IMR-90 (cell line): ENCODE results near the gene SP9. TPM values are rescaled to one million over a fixed set of nuclear protein-coding genes. Genes with fewer than 3 reads are reported as not detected.

ENCODE experiments used
- ATAC-seq: fragments of 200-7000 bp; cut with Tn5 transposase; 2 replicates; pipeline ENCODE4 v1.9.1; 2020; ENCODE audit warnings: low read depth, mild to moderate bottlenecking, moderate library complexity
- BruUV-seq: library from RNA; stranded (reverse); fragments of 400-500 nt; replicated peaks from 2 replicates; lab custom pipeline; 2021; lab: Mats Ljungman, UMichigan
- CTCF ChIA-PET: fragments of 300-600 bp; formaldehyde crosslinking; extraction: SDS; loops from one replicate; lab custom pipeline; 2021; ENCODE audit warnings: antibody characterized with exemption; lab: Yijun Ruan, JAX
- POLR2A ChIA-PET: fragments of 300-600 bp; sonication (Branson Sonifier 250); formaldehyde crosslinking; loops from one replicate; lab custom pipeline; 2022; ENCODE audit warnings: antibody characterized with exemption; ENCODE audit not compliant: unreplicated experiment; lab: Charles Lee
- DNase-seq: peaks from one replicate; pipeline ENCODE4 v3.0.0; 2013
- H2AFZ ChIP-seq: replicated peaks from 2 replicates; pipeline ENCODE3; 2013; ENCODE audit warnings: low read length, mild to moderate bottlenecking; ENCODE audit not compliant: poor library complexity
- H2AK5ac ChIP-seq: 2 replicates; pipeline ENCODE4 v1.6.1; 2013; ENCODE audit warnings: low read depth, low read length, inconsistent platforms
- H2AK9ac ChIP-seq: replicated peaks from 2 replicates; pipeline ENCODE3; 2013; ENCODE audit warnings: mild to moderate bottlenecking, low read depth, low read length, moderate library complexity; ENCODE audit not compliant: poor library complexity
- H2BK120ac ChIP-seq: 2 replicates; pipeline ENCODE4 v1.6.1; 2013; ENCODE audit warnings: low read depth, low read length, inconsistent platforms
- H2BK15ac ChIP-seq: 3 replicates; pipeline ENCODE4 v1.6.1; 2013; ENCODE audit warnings: low read depth, low read length, inconsistent platforms
- H2BK20ac ChIP-seq: 2 replicates; pipeline ENCODE4 v1.6.1; 2013; ENCODE audit warnings: low read depth, mild to moderate bottlenecking, inconsistent platforms, low read length, moderate library complexity
- H2BK5ac ChIP-seq: 2 replicates; pipeline ENCODE4 v1.6.1; 2013; ENCODE audit warnings: mild to moderate bottlenecking, low read depth, low read length, inconsistent platforms; ENCODE audit not compliant: poor library complexity, severe bottlenecking
- H3K14ac ChIP-seq: replicated peaks from 2 replicates; pipeline ENCODE4 v1.6.1; 2013; ENCODE audit warnings: low read depth, low read length, inconsistent platforms
- H3K18ac ChIP-seq: 2 replicates; pipeline ENCODE4 v1.6.1; 2013; ENCODE audit warnings: low read depth, low read length, control low read depth
- H3K23ac ChIP-seq: 2 replicates; pipeline ENCODE4 v1.6.1; 2013; ENCODE audit warnings: low read depth, low read length, inconsistent platforms
- H3K27ac ChIP-seq: 2 replicates; pipeline ENCODE4 v1.5.1; 2013; ENCODE audit warnings: mild to moderate bottlenecking, control low read depth, low read length; ENCODE audit not compliant: insufficient read depth
- H3K27me3 ChIP-seq: 2 replicates; pipeline ENCODE4 v1.6.1; 2013; ENCODE audit warnings: low read length; ENCODE audit not compliant: control insufficient read depth, insufficient read depth
- H3K36me3 ChIP-seq: 2 replicates; pipeline ENCODE4 v1.6.1; 2013; ENCODE audit warnings: low read length, mixed read lengths; ENCODE audit not compliant: control insufficient read depth, insufficient read depth
- H3K4ac ChIP-seq: 2 replicates; pipeline ENCODE4 v1.6.1; 2013; ENCODE audit warnings: low read depth, low read length, inconsistent platforms
- H3K4me1 ChIP-seq: 2 replicates; pipeline ENCODE4 v1.6.1; 2013; ENCODE audit warnings: low read length, mixed read lengths; ENCODE audit not compliant: control insufficient read depth, insufficient read depth
- H3K4me2 ChIP-seq: 2 replicates; pipeline ENCODE4 v1.6.1; 2013; ENCODE audit warnings: low read depth, mild to moderate bottlenecking, control low read depth, low read length, moderate library complexity
- H3K4me3 ChIP-seq: 2 replicates; pipeline ENCODE4 v1.5.1; 2013; ENCODE audit warnings: low read depth, mild to moderate bottlenecking, control low read depth, low read length, moderate library complexity; ENCODE audit not compliant: insufficient read depth
- H3K56ac ChIP-seq: 2 replicates; pipeline ENCODE4 v1.6.1; 2013; ENCODE audit warnings: low read length, inconsistent platforms; ENCODE audit not compliant: insufficient read depth; ENCODE audit errors: extremely low read depth
- H3K79me1 ChIP-seq, 2 experiments: 2 replicates each; pipeline ENCODE4 v1.6.1; 2013; ENCODE audit warnings: low read length in 2 of 2, inconsistent platforms in 1 of 2, low read depth in 1 of 2
- H3K9ac ChIP-seq: 2 replicates; pipeline ENCODE4 v1.6.1; 2013; ENCODE audit warnings: low read depth, low read length, control low read depth
- H3K9me1 ChIP-seq: 2 replicates; pipeline ENCODE4 v1.6.1; 2013; ENCODE audit warnings: low read length, inconsistent platforms; ENCODE audit not compliant: insufficient read depth
- H3K9me3 ChIP-seq: 2 replicates; pipeline ENCODE4 v1.6.1; 2013; ENCODE audit warnings: low read length; ENCODE audit not compliant: control insufficient read depth, insufficient read depth
- H4K20me1 ChIP-seq: 2 replicates; pipeline ENCODE4 v1.6.1; 2013; ENCODE audit warnings: low read length, inconsistent platforms; ENCODE audit not compliant: insufficient read depth
- H4K5ac ChIP-seq: 2 replicates; pipeline ENCODE4 v1.6.1; 2013; ENCODE audit warnings: mild to moderate bottlenecking, low read depth, low read length, control low read depth
- H4K8ac ChIP-seq, 2 experiments: 2 replicates each; pipeline ENCODE4 v1.6.1; 2013; ENCODE audit warnings: low read depth in 2 of 2, low read length in 2 of 2, control low read depth in 1 of 2, inconsistent platforms in 1 of 2
- H4K91ac ChIP-seq: 2 replicates; pipeline ENCODE4 v1.6.1; 2013; ENCODE audit warnings: low read depth, low read length, inconsistent platforms; ENCODE audit not compliant: insufficient read depth
- CEBPB ChIP-seq: IDR thresholded peaks from 2 replicates; pipeline ENCODE4 v1.6.1; 2012; ENCODE audit warnings: low read depth, low read length, improper control_type of control experiment
- CHD1 ChIP-seq: IDR thresholded peaks from 2 replicates; pipeline ENCODE4 v1.6.1; 2012; ENCODE audit warnings: low read depth, low read length, improper control_type of control experiment
- ELK1 ChIP-seq: fragments of 150-350 bp; IDR thresholded peaks from 2 replicates; pipeline ENCODE4 v1.6.1; 2016; ENCODE audit warnings: low read depth, mild to moderate bottlenecking, low read length, moderate library complexity, borderline replicate concordance
- MXI1 ChIP-seq: IDR thresholded peaks from 2 replicates; pipeline ENCODE4 v1.6.1; 2012; ENCODE audit warnings: low read depth, mild to moderate bottlenecking, low read length, moderate library complexity, borderline replicate concordance
- POLR2A ChIP-seq: IDR thresholded peaks from 2 replicates; pipeline ENCODE4 v1.6.1; 2012; ENCODE audit warnings: mild to moderate bottlenecking, low read depth, low read length
- RAD21 ChIP-seq: IDR thresholded peaks from 2 replicates; pipeline ENCODE4 v1.6.1; 2012; ENCODE audit warnings: low read length, improper control_type of control experiment
- RCOR1 ChIP-seq: IDR thresholded peaks from 2 replicates; pipeline ENCODE4 v1.6.1; 2012; ENCODE audit warnings: mild to moderate bottlenecking, low read length, improper control_type of control experiment; ENCODE audit not compliant: insufficient replicate concordance
- RFX5 ChIP-seq: IDR thresholded peaks from 2 replicates; pipeline ENCODE4 v1.8.0; 2012; ENCODE audit warnings: low read depth, mild to moderate bottlenecking, low read length, moderate library complexity
- SMC3 ChIP-seq: fragments of 150-350 bp; IDR thresholded peaks from 2 replicates; pipeline ENCODE4 v1.6.1; 2016; ENCODE audit warnings: low read depth, mild to moderate bottlenecking, antibody characterized with exemption, low read length, moderate library complexity
- WGBS, 2 experiments: methylation state at CpG; one replicate each; pipeline versions ENCODE4 v1.1.5 to v1.1.7; 2013; ENCODE audit warnings: missing lambda C conversion rate in 2 of 2; ENCODE audit not compliant: insufficient read length in 1 of 2; ENCODE audit errors: extremely low coverage in 2 of 2; 5-methylcytosine and 5-hydroxymethylcytosine counted together
- dilution Hi-C: fragments of 300-500 bp; cut with HindIII; formaldehyde crosslinking; loops from one replicate; pipeline ENCODE4 v1.14.3; 2018; ENCODE audit warnings: low sequenced_read_pairs; ENCODE audit not compliant: unreplicated experiment
- in situ Hi-C: fragments of 300-500 bp; cut with MboI; formaldehyde crosslinking; loops from 3 replicates; pipeline ENCODE4 v1.14.3; 2019; ENCODE audit warnings: low sequenced_read_pairs, inconsistent platforms, mixed read lengths
- intact Hi-C: fragments of 100-400 bp; cut with micrococcal nuclease; formaldehyde crosslinking; loops from 2 replicates; pipeline ENCODE4 v1.10.0; 2022
- polyA plus RNA-seq, 3 experiments: library from polyadenylated mRNA; depleted of rRNA; stranded (reverse); fragments of >200 nt; gene quantifications; 2 replicates each; pipeline ENCODE4 v1.2.3, GENCODE V29; 2012; ENCODE audit warnings: low replicate concordance in 1 of 3
- total RNA-seq: library from RNA; depleted of rRNA; stranded (reverse); fragments of >200 nt; gene quantifications from 2 replicates; pipeline ENCODE4 v1.2.3, GENCODE V29; 2012

SP9 gene
- total and polyA plus RNA-seq, 2 of the 4 experiments (the other 2 are of a cell fraction): not detected

DNA sequence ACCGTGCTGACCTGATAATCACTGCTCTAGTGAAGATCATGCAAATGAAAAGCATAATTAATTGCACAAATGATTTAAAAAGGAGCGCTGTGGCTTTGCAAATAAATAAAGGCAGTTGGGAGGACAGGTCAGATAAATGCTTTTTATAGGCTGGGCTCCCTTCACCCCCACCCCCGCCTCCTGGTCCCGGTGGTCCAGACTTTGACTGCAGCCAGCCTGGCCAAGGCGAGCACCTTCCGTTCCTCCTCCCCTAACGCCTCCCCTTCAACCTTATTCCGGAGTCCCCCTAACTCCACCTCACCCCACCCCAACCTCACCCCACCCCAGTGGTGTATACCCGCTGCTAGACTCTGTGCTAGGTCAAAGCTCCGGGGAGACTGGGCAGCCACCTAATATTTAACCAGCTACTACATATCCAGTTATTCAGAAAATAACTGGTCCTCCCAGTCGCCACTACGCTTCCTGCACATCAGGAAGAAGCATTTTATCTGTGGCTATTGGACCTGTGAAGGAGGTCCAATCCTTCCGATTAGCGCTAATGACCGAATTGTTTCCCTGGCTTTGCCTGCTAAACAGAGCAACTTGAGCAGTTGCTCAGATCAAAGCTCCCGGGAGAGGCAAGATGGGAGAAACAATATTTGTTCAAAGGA is 3.7 kb upstream of the SP9 start:
- Histone ChIP-seq H2BK120ac (no peak overlapping the region), H4K8ac (no peak overlapping the region), H4K20me1 (peaks cover 15% of the 10 kb centered on the region; the same call in 1 of the 2 replicates), H4K91ac (no peak overlapping the region), H3K27me3 (peaks cover 98% of the 10 kb centered on the region), H3K9me3 (peaks cover 11% of the 10 kb centered on the region; the same call in 1 of the 2 replicates), H3K36me3 (no peaks in the 10 kb centered on the region), H3K18ac (no peak overlapping the region), H2AK5ac (no peak overlapping the region), H3K9ac (no peak overlapping the region), H3K9me1 (no peaks in the 10 kb centered on the region), H3K4ac (no peak overlapping the region), H3K27ac (no peak overlapping the region), H2BK15ac (no peak overlapping the region), H2BK20ac (no peak overlapping the region), H3K4me1 (peaks cover 9% of the 10 kb centered on the region), H2BK5ac (no peak overlapping the region), H2AK9ac (no peak overlapping the region), H3K14ac (no peak overlapping the region), H3K79me1 (no peaks in the 10 kb centered on the region), H3K4me2 (no peak overlapping the region), H3K23ac (no peak overlapping the region), H3K56ac (no peak overlapping the region), H2AFZ (no peak overlapping the region), H4K5ac (no peak overlapping the region), H3K4me3 (no peak overlapping the region)
- BruUV-seq: no TSS peak
- DNase-seq: no peak
- ATAC-seq: no peak
- ChIA-PET CTCF (interaction anchor here (0.9 kb wide), 1 partner anchor 10 kb away, joined by 3 read pairs; no protein-coding TSS in a partner anchor), POLR2A (interaction anchor here (0.6 kb wide), 1 partner anchor 9 kb away, joined by 6 read pairs; no protein-coding TSS in a partner anchor)
- in situ Hi-C loops: loop anchor here (25.0 kb wide), 2 partner anchors 744 to 1519 kb away; no protein-coding TSS in a partner anchor
- dilution Hi-C loops: no loop called here
- no peak for TF ChIP-seq SMC3
- TF ChIP-seq CHD1: no peak
- TF ChIP-seq RAD21: no peak
- TF ChIP-seq RCOR1: no peak
- no peak for TF ChIP-seq CEBPB
- no peak for TF ChIP-seq MXI1
- no peak for TF ChIP-seq ELK1
- TF ChIP-seq POLR2A: no peak
- TF ChIP-seq RFX5: no peak
- intact Hi-C loops: no loop called here
- no CpG with 5 or more reads among the region's 16 CpGs for WGBS, 2 experiments
